Measurements from ENCODE around the gene VPS37B. TPM values are rescaled to one million over a fixed set of nuclear protein-coding genes. Genes with fewer than 3 reads are reported as not detected.
"Not testable (repeated sequence)": the region's sequence is repeated elsewhere in the genome, so short reads cannot be mapped to it uniquely, and the experiment has no call there.

VPS37B gene
- total RNA-seq, 1 donor from 2014 or later = 36.3 TPM

DNA sequence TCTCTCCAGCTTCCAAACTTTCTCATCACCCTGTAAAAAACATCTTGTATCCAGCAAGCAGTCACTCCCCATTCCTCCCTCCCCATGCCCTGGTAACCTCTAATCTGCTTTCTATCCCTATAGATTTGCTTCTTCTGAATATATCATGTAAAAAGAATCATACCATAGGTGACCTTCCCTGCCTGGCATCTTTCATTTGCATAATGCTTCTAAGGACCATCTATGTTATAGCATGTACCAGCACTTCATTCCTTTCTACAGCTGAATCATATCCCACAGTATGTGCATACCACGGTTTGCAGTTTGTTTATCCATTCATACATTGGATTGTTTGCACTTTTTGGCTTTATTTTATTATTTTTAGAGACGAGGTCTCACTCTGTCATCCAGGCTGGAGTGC, 22.9 kb upstream of the VPS37B start:
- ATAC-seq (no peak), DNase-seq (no peak)
- Histone ChIP-seq H3K36me3 (no peaks in the 10 kb centered on the region), H3K4me1 (peaks cover 6% of the 10 kb centered on the region), H3K4me3 (no peak overlapping the region), H3K27me3 (no peaks in the 10 kb centered on the region), H3K27ac (no peak overlapping the region), H3K9me3 (no peaks in the 10 kb centered on the region)
- TF ChIP-seq, protein P1, sequence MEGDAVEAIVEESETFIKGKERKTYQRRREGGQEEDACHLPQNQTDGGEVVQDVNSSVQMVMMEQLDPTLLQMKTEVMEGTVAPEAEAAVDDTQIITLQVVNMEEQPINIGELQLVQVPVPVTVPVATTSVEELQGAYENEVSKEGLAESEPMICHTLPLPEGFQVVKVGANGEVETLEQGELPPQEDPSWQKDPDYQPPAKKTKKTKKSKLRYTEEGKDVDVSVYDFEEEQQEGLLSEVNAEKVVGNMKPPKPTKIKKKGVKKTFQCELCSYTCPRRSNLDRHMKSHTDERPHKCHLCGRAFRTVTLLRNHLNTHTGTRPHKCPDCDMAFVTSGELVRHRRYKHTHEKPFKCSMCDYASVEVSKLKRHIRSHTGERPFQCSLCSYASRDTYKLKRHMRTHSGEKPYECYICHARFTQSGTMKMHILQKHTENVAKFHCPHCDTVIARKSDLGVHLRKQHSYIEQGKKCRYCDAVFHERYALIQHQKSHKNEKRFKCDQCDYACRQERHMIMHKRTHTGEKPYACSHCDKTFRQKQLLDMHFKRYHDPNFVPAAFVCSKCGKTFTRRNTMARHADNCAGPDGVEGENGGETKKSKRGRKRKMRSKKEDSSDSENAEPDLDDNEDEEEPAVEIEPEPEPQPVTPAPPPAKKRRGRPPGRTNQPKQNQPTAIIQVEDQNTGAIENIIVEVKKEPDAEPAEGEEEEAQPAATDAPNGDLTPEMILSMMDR (IDR thresholded peaks at IDR 0.05) = no peak
- intact Hi-C loops (cut with DNase I) = no loop called here

DNA sequence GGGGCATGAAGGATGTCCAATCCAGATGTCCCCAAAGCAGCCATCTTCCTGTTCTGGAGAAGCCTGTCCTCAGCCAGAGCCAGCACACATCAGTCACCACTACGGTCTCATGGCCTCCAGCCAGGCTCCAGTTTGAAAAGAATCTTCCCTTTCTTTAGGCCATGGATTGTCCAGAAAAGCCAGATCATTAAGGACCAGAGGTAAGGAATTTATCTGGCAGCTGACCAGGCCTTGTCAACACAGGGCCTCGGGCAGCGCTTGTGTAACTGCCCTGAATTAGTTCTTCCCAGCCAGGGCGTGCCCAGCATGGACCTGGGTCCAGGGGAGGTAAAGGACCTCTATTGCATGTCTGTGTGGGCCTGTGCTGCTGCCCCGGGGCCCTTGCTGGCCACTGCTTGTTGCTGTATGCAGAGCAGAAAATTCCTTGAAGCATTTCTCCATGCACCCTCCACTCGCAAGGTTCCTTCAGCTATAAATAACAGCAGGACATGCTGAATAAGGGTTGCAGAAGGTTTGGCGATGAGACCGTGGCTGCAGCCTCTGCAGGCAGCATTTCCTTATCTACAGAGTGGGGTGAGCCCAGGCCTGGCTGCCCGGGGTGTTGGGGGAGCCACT, 21.7 kb upstream of the VPS37B start:
- TF ChIP-seq, protein P1 (IDR thresholded peaks at IDR 0.05) = no peak
- intact Hi-C loops (cut with DNase I) = no loop called here
- H3K9me3 ChIP-seq = no peaks in the 10 kb centered on the region
- ATAC-seq (peak; percentile 90), DNase-seq (peak; percentile 82)
- H3K4me1 ChIP-seq = peaks cover 6% of the 10 kb centered on the region
- peak overlapping the region; percentile 8 for H3K27ac ChIP-seq
- no peaks in the 10 kb centered on the region for H3K36me3 ChIP-seq
- no peak overlapping the region for H3K4me3 ChIP-seq
- no peaks in the 10 kb centered on the region for H3K27me3 ChIP-seq

DNA sequence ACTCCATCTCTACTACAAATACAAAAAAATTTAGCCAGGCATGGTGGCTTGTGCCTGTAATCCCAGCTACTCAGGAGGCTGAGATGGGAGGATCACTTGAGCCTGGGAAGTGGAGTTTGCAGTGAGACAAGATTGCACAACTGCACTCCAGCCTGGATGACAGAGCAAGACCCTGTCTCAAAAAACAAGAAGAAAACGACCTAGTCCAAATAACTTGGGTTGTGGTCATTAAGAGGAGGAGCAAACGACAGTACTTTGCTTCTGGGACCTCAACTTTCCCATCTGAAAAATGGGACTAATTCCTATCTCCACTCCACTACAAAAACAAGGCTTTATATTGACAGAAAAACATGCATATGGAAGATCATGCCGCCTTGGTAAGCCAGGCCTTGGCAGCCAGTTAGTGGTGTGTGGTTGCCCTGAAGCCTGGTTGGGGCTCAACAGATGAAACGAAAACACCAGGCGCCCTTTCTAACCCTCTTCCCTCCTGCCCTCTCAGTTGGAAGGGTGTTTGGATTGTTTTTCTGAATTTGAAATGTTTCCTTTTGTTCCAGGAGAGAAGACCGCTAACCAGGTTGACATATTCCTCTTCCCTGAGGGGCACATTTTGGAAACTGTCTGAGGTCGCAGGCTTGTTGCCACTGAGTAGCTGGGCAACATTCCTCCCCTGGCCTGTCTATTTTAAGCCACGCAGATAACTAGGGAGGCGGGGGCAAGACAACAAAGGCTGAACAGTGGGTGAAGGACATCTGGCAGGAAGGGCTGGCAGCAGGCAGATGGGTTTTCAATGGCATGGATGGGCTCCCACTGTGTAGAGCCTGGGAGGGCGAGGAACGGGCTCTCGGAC, 13.7 kb upstream of the VPS37B start:
- Histone ChIP-seq H3K27me3 (no peaks in the 10 kb centered on the region), H3K27ac (no peak overlapping the region), H3K4me3 (no peak overlapping the region), H3K9me3 (no peaks in the 10 kb centered on the region), H3K4me1 (no peaks in the 10 kb centered on the region), H3K36me3 (no peaks in the 10 kb centered on the region)
- ATAC-seq (peak; percentile 53), DNase-seq (peak; percentile 54)
- TF ChIP-seq, protein P1 (IDR thresholded peaks at IDR 0.05) = no peak
- intact Hi-C loops (cut with DNase I) = no loop called here

DNA sequence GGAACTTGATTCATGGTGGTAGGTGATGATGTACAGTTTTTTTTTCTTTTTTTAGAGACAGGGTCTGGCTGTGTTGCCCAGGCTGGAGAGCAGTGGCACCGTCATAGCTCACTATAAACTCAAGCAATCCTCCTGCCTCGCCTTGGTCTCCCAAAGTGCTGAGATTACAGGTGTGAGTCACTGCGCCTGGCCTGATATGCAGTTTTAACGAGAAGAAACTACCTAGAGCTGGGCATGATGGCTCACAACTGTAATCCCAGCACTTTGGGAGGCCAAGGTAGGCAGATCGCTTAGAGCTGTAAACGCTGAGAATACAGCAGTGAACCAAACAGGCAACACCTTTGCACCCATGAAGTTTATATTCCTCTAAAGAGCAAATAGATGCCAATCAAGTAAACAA, 13.0 kb upstream of the VPS37B start:
- Histone ChIP-seq H3K27me3 (no peaks in the 10 kb centered on the region), H3K27ac (no peak overlapping the region), H3K4me3 (no peak overlapping the region), H3K4me1 (no peaks in the 10 kb centered on the region), H3K36me3 (no peaks in the 10 kb centered on the region), H3K9me3 (no peaks in the 10 kb centered on the region)
- TF ChIP-seq, protein P1 (IDR thresholded peaks at IDR 0.05) = no peak
- peak; percentile 6 for DNase-seq
- intact Hi-C loops (cut with DNase I) = no loop called here
- no peak for ATAC-seq

DNA sequence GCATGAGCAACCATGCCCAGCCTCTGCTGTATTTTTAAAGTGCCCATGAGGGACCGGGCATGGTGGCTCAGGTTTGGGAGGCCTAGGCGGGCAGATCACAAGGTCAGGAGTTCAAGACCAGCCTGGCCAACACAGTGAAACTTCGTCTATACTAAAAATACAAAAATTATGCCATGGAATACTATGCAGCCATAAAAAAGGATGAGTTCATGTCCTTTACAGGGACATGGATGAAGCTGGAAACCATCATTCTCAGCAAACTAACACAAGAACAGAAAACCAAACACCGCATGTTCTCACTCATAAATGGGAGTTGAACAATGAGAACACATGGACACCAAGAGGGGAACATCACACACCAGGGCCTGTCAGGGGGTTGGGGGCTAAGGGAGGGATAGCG, 9.3 kb upstream of the VPS37B start:
- H3K4me1 ChIP-seq; intact Hi-C loops (cut with DNase I); H3K27ac ChIP-seq; H3K27me3 ChIP-seq; H3K4me3 ChIP-seq; H3K9me3 ChIP-seq; DNase-seq; H3K36me3 ChIP-seq; ATAC-seq: not testable (repeated sequence)

DNA sequence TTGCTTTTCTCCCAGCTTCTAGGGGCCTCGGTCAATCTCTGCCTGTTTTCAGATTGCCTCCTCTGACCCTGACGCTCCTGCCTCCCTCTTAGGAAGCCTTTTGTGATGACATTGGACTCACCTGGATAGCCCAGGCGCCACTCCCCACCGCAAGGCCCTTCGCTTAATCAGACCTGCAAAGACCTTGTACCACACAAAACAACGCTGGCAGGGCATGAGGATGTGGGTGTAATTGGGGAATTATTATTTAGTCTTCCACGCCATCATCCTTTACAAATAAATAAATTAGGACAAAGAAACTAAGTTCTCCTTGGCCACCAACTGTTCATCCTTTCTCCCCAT, 7.7 kb upstream of the VPS37B start:
- DNase-seq = no peak
- ATAC-seq = no peak
- TF ChIP-seq, protein P1 (IDR thresholded peaks at IDR 0.05) = no peak
- no peaks in the 10 kb centered on the region for H3K36me3 ChIP-seq
- H3K27me3 ChIP-seq = no peaks in the 10 kb centered on the region
- intact Hi-C loops (cut with DNase I) = no loop called here
- H3K4me3 ChIP-seq = no peak overlapping the region
- H3K9me3 ChIP-seq = no peaks in the 10 kb centered on the region
- H3K4me1 ChIP-seq = no peaks in the 10 kb centered on the region
- no peak overlapping the region for H3K27ac ChIP-seq
